ENCODE results near the gene DPF3. TPM values are rescaled to one million over a fixed set of nuclear protein-coding genes. Genes with fewer than 3 reads are reported as not detected.

The DPF3 gene
- total and polyA plus RNA-seq, 9 of the 15 experiments (the other 6 are each of a cell fraction or from before 2014, with no cell fraction given): 0.21 to 4.9 (median 1.2) TPM

DNA sequence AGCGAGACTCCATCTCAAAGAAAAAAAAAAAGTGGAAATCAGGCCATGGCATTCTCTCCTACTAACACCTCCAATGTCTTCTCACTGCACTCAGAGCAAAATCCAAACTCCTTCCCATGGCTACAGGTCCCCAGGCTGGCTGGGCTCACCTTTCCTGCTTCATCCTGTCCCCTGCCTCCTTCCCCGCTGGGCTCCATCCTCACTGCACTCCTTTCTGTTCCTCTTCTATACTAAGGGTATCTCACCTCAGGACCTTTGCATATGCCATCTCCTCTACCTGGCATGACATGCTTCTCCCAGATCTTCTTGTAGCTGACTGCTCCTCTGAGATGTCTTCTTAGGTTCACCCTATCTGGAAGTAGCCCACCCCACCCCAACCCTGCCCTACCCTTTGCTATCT lies 111.1 kb downstream of the DPF3 start:
- intact Hi-C loops (cut with micrococcal nuclease): no loop called here
- WGBS (ENCODE audit: insufficient coverage, low coverage, missing lambda C conversion rate): 57% methylated on average over 1 of the region's 2 CpGs
- Histone ChIP-seq H3K27ac (ENCODE audit: extremely low read depth, low read depth, low read length) (no peak overlapping the region), H3K9ac (ENCODE audit: insufficient read depth in 1 of 2, low read depth in 2 of 2, low read length in 2 of 2) (no peak overlapping the region), H3K27me3 (ENCODE audit: control insufficient read depth in 2 of 2, insufficient read depth in 2 of 2, low read length in 2 of 2) (no peaks in the 10 kb centered on the region; a peak in 1 of 5 replicates), H3K4me3 (no peak overlapping the region), H3K36me3 (ENCODE audit: control insufficient read depth, insufficient read depth, low read length) (no peaks in the 10 kb centered on the region), H3K79me2 (ENCODE audit: control insufficient read depth, insufficient read depth, low read length) (no peaks in the 10 kb centered on the region), H4K20me1 (replicated peaks; ENCODE audit: control insufficient read depth, insufficient read depth, low read length) (no peaks in the 10 kb centered on the region), H3K9me1 (ENCODE audit: control insufficient read depth, insufficient read depth, low read length) (no peaks in the 10 kb centered on the region), H3K9me3 (replicated peaks; ENCODE audit: control insufficient read depth, insufficient read depth, low read depth, low read length) (peaks cover 4% of the 10 kb centered on the region; the same call in 1 of the 2 replicates), H3K4me2 (ENCODE audit: insufficient read depth, low read length) (no peak overlapping the region), H3K4me1 (replicated peaks in 1 of 2; ENCODE audit: control insufficient read depth in 2 of 2, insufficient read depth in 2 of 2, low read length in 2 of 2) (no peaks in the 10 kb centered on the region; a peak in 1 of 5 replicates), H2AFZ (ENCODE audit: low read depth, low read length) (no peak overlapping the region)
- FAIRE-seq (no peak), DNase-seq (ENCODE audit: extremely low read depth in 1 of 4, low spot score in 3 of 4) (no peak), ATAC-seq (no peak)
- in situ Hi-C loops (cut with MboI): no loop called here
- CTCF ChIA-PET (ENCODE audit: low intra/inter-chr PET ratio): no interaction called here
- TF ChIP-seq FOSL1 (tag; conservative IDR thresholded peaks at IDR 0.05) (no peak), RFX1 (IDR thresholded peaks at IDR 0.05) (no peak), ZBTB8A (IDR thresholded peaks at IDR 0.05; ENCODE audit: partially characterized antibody) (no peak), CBX8 (IDR thresholded peaks at IDR 0.05; ENCODE audit: borderline replicate concordance, extremely low read depth, low read depth, low read length, poor library complexity, severe bottlenecking) (no peak), E2F3 (CRISPR knock-in tag; IDR thresholded peaks at IDR 0.05) (no peak), NCOA4 (IDR thresholded peaks at IDR 0.05; ENCODE audit: partially characterized antibody) (no peak), ZNF354B (CRISPR knock-in tag; IDR thresholded peaks at IDR 0.05) (no peak), ADNP (tag; IDR thresholded peaks at IDR 0.05) (no peak), MAZ (CRISPR knock-in tag; conservative IDR thresholded peaks at IDR 0.05 in 1 of 2, IDR thresholded peaks at IDR 0.05 in 1 of 2) (no peak), MCM2 (IDR thresholded peaks at IDR 0.05; ENCODE audit: low read depth) (no peak), ZNF57 (CRISPR knock-in tag; IDR thresholded peaks at IDR 0.05) (no peak), EP400 (IDR thresholded peaks at IDR 0.05) (no peak)
- TF ChIP-seq, protein P1, sequence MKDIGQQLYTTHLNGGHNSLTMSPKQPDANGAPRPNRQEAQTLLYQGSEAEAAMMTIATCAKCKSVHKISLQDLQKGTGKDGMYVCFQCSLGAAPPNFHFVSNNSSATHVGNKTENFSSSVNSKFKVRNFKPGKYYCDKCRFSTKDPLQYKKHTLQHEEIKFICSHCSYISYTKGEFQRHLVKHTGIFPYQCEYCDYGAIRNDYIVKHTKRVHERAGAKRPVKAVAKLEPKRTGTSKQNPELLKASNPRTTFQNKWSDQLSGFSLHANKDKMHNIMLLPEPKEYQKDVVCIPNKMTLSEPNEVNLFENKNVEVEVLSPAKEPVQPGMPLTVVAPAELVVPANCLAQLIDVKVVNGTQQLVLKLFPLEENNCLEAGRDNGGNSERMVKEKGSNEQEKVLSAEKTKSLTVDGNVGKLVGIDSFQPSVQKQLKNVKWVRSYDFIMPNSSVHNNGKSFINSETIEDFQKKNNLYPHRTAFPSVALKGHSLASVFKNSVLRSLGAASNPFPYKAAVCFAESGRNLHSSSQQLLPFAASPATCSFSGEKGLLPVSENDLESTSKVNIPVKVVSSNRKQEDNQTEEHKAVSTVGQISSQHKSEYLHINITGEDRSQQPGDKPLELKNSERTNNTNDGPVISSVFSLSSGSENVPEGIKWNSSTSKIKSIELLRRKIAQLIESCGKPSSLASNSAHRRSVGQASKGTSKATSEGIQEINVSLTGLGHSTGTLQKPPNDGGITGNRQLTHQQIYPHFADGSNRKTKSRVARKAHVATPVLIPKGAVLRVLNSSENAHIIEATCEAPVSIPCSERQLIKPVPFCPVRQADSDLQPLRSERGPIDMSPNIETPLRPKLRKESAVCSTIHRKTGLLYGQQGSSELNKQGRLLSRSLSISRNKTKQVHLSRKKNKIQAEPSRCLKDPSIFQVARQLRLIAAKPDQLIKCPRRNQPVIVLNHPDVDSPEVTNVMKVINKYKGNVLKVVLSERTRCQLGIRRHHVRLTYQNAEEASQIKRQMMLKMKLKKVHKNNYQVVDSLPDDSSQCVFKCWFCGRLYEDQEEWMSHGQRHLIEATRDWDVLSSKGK (CRISPR knock-in tag; IDR thresholded peaks at IDR 0.05): no peak
- TF ChIP-seq, protein P2, sequence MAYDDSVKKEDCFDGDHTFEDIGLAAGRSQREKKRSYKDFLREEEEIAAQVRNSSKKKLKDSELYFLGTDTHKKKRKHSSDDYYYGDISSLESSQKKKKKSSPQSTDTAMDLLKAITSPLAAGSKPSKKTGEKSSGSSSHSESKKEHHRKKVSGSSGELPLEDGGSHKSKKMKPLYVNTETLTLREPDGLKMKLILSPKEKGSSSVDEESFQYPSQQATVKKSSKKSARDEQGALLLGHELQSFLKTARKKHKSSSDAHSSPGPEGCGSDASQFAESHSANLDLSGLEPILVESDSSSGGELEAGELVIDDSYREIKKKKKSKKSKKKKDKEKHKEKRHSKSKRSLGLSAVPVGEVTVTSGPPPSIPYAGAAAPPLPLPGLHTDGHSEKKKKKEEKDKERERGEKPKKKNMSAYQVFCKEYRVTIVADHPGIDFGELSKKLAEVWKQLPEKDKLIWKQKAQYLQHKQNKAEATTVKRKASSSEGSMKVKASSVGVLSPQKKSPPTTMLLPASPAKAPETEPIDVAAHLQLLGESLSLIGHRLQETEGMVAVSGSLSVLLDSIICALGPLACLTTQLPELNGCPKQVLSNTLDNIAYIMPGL (CRISPR knock-in tag; IDR thresholded peaks at IDR 0.05): no peak
- TF ChIP-seq, protein P3, sequence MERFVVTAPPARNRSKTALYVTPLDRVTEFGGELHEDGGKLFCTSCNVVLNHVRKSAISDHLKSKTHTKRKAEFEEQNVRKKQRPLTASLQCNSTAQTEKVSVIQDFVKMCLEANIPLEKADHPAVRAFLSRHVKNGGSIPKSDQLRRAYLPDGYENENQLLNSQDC (CRISPR knock-in tag; IDR thresholded peaks at IDR 0.05): no peak
- POLR2A ChIA-PET: no interaction called here
- no TSS peak for BruUV-seq (replicated peaks)

Measured in K562 (cell line).